ENCODE data around the gene SURF2.
A peak's percentile ranks its signal among the peaks of the same experiment; 100 is the strongest.
"Not testable (repeated sequence)": the region's sequence is repeated elsewhere in the genome, so short reads cannot be mapped to it uniquely, and the experiment has no call there.

Gene SURF2

GRCh38 chr9:133356391-133357091 is at the start of gene SURF2, which contains the start of gene SURF1:
Gene SURF2 (plus strand): TSS chr9:133356550. CDS start chr9:133356593, 43 bp downstream.
Gene SURF1 (minus strand): TSS chr9:133356487. CDS start chr9:133356453, 34 bp downstream.
- peak; percentile 72 for DNase-seq (ENCODE audit: low spot score)

- no peak for DNase-seq (ENCODE audit: low spot score)
These were observed 49.0 kb upstream of the SURF2 start for GRCh38 chr9:133307301-133307700.

GRCh38 chr9:133309608-133310007 is 46.7 kb upstream of the SURF2 start:
- DNase-seq (ENCODE audit: low spot score), result no peak

GRCh38 chr9:133315997-133316396 is 40.4 kb upstream of the SURF2 start:
- DNase-seq (ENCODE audit: low spot score), result no peak

- not testable (repeated sequence) for DNase-seq (ENCODE audit: low spot score)
These were observed 38.8 kb upstream of the SURF2 start for GRCh38 chr9:133317551-133317950.

GRCh38 chr9:133320421-133320881 is 35.9 kb upstream of the SURF2 start:
- DNase-seq (ENCODE audit: low spot score), result no peak

GRCh38 chr9:133321411-133321935 is 34.9 kb upstream of the SURF2 start:
- DNase-seq (ENCODE audit: low spot score), result no peak

- no peak for DNase-seq (ENCODE audit: low spot score)
These were observed 33.6 kb upstream of the SURF2 start for GRCh38 chr9:133322701-133323100.

- DNase-seq (ENCODE audit: low spot score), result no peak
These were observed 33.1 kb upstream of the SURF2 start for GRCh38 chr9:133323211-133323610.

GRCh38 chr9:133323991-133324703 is 32.2 kb upstream of the SURF2 start:
- DNase-seq (ENCODE audit: low spot score), result no peak

GRCh38 chr9:133327021-133327420 is 29.3 kb upstream of the SURF2 start:
- not testable (repeated sequence) for DNase-seq (ENCODE audit: low spot score)

GRCh38 chr9:133327834-133328484 is 28.4 kb upstream of the SURF2 start:
- no peak for DNase-seq (ENCODE audit: low spot score)

GRCh38 chr9:133329306-133330156 is 26.8 kb upstream of the SURF2 start:
- DNase-seq (ENCODE audit: low spot score), result not testable (repeated sequence)

- no peak for DNase-seq (ENCODE audit: low spot score)
These were observed 25.1 kb upstream of the SURF2 start for GRCh38 chr9:133331221-133331620.

GRCh38 chr9:133331641-133332380 is 24.5 kb upstream of the SURF2 start:
- no peak for DNase-seq (ENCODE audit: low spot score)

- DNase-seq (ENCODE audit: low spot score), result no peak
These were observed 24.0 kb upstream of the SURF2 start for GRCh38 chr9:133332381-133332730.

- DNase-seq (ENCODE audit: low spot score), result no peak
These were observed 23.3 kb upstream of the SURF2 start for GRCh38 chr9:133333011-133333410.

GRCh38 chr9:133333566-133333965 is 22.8 kb upstream of the SURF2 start:
- no peak for DNase-seq (ENCODE audit: low spot score)

GRCh38 chr9:133334161-133334560 is 22.2 kb upstream of the SURF2 start:
- DNase-seq (ENCODE audit: low spot score), result no peak

- not testable (repeated sequence) for DNase-seq (ENCODE audit: low spot score)
These were observed 21.5 kb upstream of the SURF2 start for GRCh38 chr9:133334888-133335287.
